GM19099 (cell line): ENCODE data around the gene TTC22.

Experiments
- POLR2A ChIP-seq: IDR thresholded peaks from 3 replicates; pipeline ENCODE4 v1.6.1; 2011; ENCODE audit warnings: low read depth; ENCODE audit not compliant: insufficient read length; ENCODE audit errors: extremely low read depth

The TTC22 gene

GRCh38 chr1:54786778-54787177 is 14.3 kb downstream of the TTC22 start:
- no peak for TF ChIP-seq POLR2A

- TF ChIP-seq POLR2A: no peak
Observed at GRCh38 chr1:54784066-54784465, 17.1 kb downstream of the TTC22 start.

DNA sequence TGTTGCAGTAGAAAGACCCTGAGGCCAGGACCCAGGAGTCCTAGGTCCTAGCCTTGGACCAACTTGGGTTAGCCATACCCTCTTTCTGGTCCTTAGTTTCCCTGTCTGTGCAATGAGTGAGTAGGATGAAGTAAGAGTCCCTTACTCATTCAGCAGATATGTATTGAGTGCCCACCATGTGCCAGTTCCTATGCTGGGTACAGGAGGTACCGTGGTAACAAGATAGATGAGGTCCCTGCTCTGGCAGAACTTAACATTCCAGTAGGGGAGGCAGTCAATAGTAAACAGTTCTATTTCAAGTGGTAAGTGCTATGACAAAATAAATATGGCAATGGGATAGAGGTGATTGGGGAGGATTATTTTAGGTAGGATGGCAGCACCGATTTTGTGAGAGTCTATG is 18.5 kb downstream of the TTC22 start:
- TF ChIP-seq POLR2A: no peak

DNA sequence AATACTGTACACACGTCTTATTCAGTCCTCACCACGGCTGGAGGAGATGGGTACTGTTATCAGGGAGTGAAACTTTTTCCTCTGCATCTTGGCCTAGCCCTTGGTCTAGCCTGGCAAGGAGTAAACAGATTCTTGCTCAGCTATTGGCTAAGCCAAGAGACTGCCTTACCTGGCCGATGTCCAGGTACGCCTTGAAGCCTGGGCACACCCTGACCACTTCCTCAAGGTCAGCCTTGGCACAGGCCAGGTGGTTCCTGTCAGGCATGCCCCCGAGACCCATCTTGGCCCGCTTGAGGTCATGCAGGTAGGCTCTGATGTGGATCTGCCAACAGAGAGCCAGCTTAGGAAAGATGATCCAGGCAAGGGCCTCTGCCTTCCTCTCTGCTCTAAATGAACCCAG is 19.0 kb downstream of the TTC22 start:
- no peak for TF ChIP-seq POLR2A

DNA sequence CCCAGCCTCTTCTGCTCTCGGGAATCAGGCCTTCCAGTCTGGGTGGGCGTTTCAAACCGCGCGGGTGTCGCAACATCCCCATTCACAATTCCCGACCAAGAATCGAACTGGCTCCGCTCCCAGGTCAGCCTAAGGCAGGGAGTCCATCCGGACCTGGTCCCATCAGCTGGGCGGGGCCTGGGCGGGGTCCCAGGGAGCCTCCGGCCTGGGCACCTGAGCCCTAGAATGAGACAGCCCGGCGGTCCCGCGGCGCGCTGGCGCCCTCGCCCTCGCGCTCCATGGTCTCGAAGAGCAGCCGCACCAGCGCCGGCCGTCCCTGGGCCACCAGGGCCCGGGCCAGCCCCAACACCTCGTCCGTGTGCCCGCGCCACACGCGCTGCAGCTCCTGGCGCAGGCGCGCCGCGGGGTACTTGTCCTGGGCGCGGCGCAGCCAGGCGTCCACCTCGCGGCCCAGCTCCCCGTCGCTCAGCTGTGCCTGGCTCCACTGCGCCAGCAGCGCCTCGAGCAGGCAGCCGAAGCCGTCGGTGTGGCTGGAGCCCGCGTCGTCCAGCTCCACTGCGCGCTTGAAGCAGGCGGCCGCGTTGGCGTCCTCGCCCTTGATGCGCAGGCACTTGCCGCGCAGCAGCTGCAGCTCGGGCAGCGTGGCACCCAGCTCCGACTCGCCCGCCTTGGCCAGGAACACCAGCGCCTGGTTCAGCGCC is 19.9 kb downstream of the TTC22 start:
- TF ChIP-seq POLR2A: no peak

- no peak for TF ChIP-seq POLR2A
Observed at GRCh38 chr1:54777431-54777830, 23.7 kb downstream of the TTC22 start.

GRCh38 chr1:54777011-54777410 is 24.1 kb downstream of the TTC22 start:
- TF ChIP-seq POLR2A: no peak

- no peak for TF ChIP-seq POLR2A
Observed at GRCh38 chr1:54774820-54775498, 26.2 kb downstream of the TTC22 start.

- no peak for TF ChIP-seq POLR2A
Observed at GRCh38 chr1:54772951-54773350, 28.2 kb downstream of the TTC22 start.

DNA sequence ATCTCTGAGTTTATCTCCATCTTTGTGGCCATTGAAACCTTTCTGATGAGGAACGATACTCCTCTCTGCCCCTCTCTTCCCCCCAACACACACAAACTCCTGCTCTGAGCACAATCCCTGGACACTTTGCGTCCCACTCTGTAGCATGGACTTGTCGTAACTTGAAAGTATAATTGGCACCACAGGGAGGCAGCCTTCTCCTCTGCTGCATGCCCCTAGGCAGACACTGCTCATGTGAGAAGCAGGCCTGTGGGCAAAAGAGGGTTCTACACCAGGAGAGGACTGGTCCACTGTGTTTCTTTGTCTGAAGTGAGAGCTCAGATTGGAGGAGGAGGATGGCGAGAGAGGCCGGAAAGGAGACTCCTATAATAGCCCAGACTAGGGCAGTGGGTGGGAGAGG is 33.0 kb downstream of the TTC22 start:
- TF ChIP-seq POLR2A: no peak

DNA sequence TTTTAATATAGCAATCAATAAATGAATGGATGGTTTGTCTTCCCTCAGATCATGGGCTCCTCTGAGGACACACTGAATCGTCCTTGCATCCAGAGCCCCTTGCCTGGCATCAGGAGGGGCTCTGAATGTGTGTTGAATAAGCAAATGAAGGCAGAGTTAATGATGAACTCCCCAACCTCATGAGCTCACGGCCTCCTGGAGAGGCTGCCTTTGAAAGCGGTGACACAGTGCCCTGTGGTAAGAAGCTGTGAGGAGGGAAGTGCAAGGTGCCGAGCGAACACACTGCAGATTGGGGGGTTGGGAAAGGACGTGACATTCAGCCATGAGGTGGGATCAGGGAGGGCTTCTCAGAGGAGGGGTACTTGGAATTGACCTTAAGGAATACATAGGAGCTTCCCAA is 33.6 kb downstream of the TTC22 start:
- TF ChIP-seq POLR2A: no peak

GRCh38 chr1:54766726-54767125 is 34.4 kb downstream of the TTC22 start:
- no peak for TF ChIP-seq POLR2A

GRCh38 chr1:54764922-54765561 is 36.1 kb downstream of the TTC22 start:
- no peak for TF ChIP-seq POLR2A

DNA sequence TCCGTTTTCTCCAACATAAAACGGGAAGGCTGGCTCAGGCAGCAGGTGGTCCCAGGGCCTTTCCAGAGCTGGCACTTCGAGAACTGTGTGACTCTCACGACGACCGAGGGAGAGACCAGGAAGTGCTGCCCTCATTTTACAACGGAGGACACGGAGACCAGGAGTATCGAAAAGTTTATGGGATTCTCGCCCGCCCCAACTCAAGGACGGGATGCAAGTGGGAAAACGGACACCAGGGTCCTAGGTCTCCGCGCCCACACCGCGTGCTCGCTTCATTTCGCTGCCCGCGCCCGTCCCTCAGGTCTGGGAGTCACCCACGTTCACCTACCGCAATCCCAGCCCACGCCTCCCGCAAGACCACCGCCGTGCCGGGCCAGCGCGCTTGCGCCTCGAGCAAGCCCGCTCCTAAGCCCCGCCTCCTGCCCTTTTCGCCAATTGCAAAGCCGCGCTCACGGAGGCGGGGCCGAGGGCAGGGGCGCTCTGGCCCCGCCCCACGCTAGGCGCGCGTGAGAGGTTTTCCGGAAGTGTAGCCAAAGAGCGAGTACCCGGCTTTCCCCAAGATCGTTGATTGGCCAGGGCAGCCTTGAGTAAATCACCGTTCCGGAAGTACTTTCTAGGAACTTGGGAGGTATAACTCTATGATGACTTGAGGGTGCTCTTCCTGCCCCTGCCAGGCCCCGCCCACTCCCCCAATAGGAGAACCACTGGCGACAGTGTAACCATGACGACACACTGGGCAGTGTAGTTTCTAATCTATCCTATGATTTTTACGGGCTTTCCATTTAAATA is 36.8 kb downstream of the TTC22 start, which contains the start of gene PARS2:
Gene PARS2, minus strand, starts transcription at position 391 of the 789 bp plus-strand sequence. CDS start 5,362 bp downstream, outside the sequence.
- TF ChIP-seq POLR2A: peak; percentile 76

DNA sequence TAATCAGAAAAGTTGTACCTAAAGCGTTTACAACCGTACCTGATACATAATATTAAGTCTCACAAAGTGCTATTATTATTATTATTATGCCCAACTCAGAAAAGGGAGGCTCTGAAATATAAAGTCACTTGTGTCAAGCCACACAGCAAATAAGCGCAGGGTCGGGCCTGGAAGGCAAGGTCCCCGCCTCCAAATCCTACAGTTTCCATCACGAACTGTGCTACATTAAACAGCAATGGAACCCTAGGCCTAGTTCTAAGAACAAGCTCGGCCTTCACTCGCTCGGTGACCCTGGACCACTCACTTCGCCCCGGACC is 37.3 kb downstream of the TTC22 start:
- no peak for TF ChIP-seq POLR2A
